CD4-positive, alpha-beta T cell treated with Interleukin-4 for 4 hours (primary cell): Measurements from ENCODE around the gene SLC6A2.

Experiments
- DNase-seq: peaks from one replicate; pipeline ENCODE4 v3.0.0-alpha.2; 2020

The SLC6A2 gene

GRCh38 chr16:55678161-55678821 lies 22.5 kb downstream of the SLC6A2 start:
- DNase-seq: no peak

GRCh38 chr16:55682086-55682485 lies 26.3 kb downstream of the SLC6A2 start:
- DNase-seq: no peak

GRCh38 chr16:55685973-55686372 lies 30.2 kb downstream of the SLC6A2 start:
- no peak for DNase-seq

- DNase-seq: no peak
Observed at GRCh38 chr16:55686671-55687070, 30.9 kb downstream of the SLC6A2 start.

GRCh38 chr16:55687802-55688201 lies 32.0 kb downstream of the SLC6A2 start:
- no peak for DNase-seq

- DNase-seq: no peak
Observed at GRCh38 chr16:55690841-55691240, 35.1 kb downstream of the SLC6A2 start.

GRCh38 chr16:55691771-55692170 lies 36.0 kb downstream of the SLC6A2 start:
- no peak for DNase-seq

GRCh38 chr16:55695595-55695994 lies 39.8 kb downstream of the SLC6A2 start:
- DNase-seq: no peak

- DNase-seq: no peak
Observed at GRCh38 chr16:55697867-55698266, 42.1 kb downstream of the SLC6A2 start.

- no peak for DNase-seq
Observed at GRCh38 chr16:55698331-55698730, 42.5 kb downstream of the SLC6A2 start.

- DNase-seq: no peak
Observed at GRCh38 chr16:55698946-55699345, 43.2 kb downstream of the SLC6A2 start.

- no peak for DNase-seq
Observed at GRCh38 chr16:55699616-55700015, 43.8 kb downstream of the SLC6A2 start.

GRCh38 chr16:55700067-55700466 lies 44.3 kb downstream of the SLC6A2 start:
- DNase-seq: no peak

- DNase-seq: no peak
Observed at GRCh38 chr16:55700961-55701360, 45.2 kb downstream of the SLC6A2 start.

GRCh38 chr16:55701442-55702319 lies 45.9 kb downstream of the SLC6A2 start:
- peak; percentile 13 for DNase-seq

- DNase-seq: peak; percentile 21
Observed at GRCh38 chr16:55703003-55704001, 47.5 kb downstream of the SLC6A2 start.

GRCh38 chr16:55706739-55707384 lies 51.1 kb downstream of the SLC6A2 start:
- no peak for DNase-seq

GRCh38 chr16:55709801-55710200 lies 54.0 kb downstream of the SLC6A2 start:
- no peak for DNase-seq

GRCh38 chr16:55710466-55710865 lies 54.7 kb downstream of the SLC6A2 start:
- no peak for DNase-seq

GRCh38 chr16:55711959-55712876 lies 56.4 kb downstream of the SLC6A2 start:
- peak; percentile 39 for DNase-seq

GRCh38 chr16:55713103-55713502 lies 57.3 kb downstream of the SLC6A2 start:
- no peak for DNase-seq
